GM12891 (cell line): ENCODE results near the gene PGAP1.

Experiments
- POLR2A ChIP-seq: IDR thresholded peaks from 2 replicates; pipeline ENCODE4 v1.6.1; 2011; ENCODE audit warnings: low read depth, low read length, control low read depth
- POLR2AphosphoS5 ChIP-seq: IDR thresholded peaks from 2 replicates; pipeline ENCODE4 v1.6.1; 2011; ENCODE audit warnings: low read depth, low read length, control low read depth
- SPI1 ChIP-seq: IDR thresholded peaks from 2 replicates; pipeline ENCODE4 v1.6.1; 2011; ENCODE audit warnings: low read depth, low read length, control low read depth
- TAF1 ChIP-seq: IDR thresholded peaks from 2 replicates; pipeline ENCODE4 v1.6.1; 2011; ENCODE audit warnings: low read depth, low read length, control low read depth

GRCh38 chr2:196900843-196901242 is 25.7 kb downstream of the PGAP1 start:
- TF ChIP-seq TAF1 (no peak), POLR2A (no peak), SPI1 (no peak), POLR2AphosphoS5 (no peak)
